ENCODE measurements around the gene CD4. TPM values are rescaled to one million over a fixed set of nuclear protein-coding genes. Genes with fewer than 3 reads are reported as not detected.

The CD4 gene
- total and polyA plus RNA-seq, 2 of the 4 experiments (the other 2 are of a cell fraction): 5.7 to 15.0 TPM

- peaks cover 5% of the 10 kb centered on the region; the same call in 1 of the 2 replicates for H3K4me1 ChIP-seq (ENCODE audit: control insufficient read depth, insufficient read depth, low read length)
- dilution Hi-C loops (cut with HindIII; ENCODE audit: low sequenced_read_pairs, unreplicated experiment): no loop called here
- H4K5ac ChIP-seq (ENCODE audit: low read depth, low read length): no peak overlapping the region
- ATAC-seq (ENCODE audit: low read depth) (no peak), DNase-seq (no peak)
- peak overlapping the region; percentile 42; the same call in 1 of the 2 replicates for H2AK5ac ChIP-seq (ENCODE audit: low read depth, low read length)
- peaks cover 11 to 14% of the 10 kb centered on the region in 2 experiments; a peak in 2 of 4 replicates for H3K79me1 ChIP-seq (ENCODE audit: low read depth in 1 of 2, low read length in 2 of 2)
- H3K27ac ChIP-seq (ENCODE audit: insufficient read depth, low read length): no peak overlapping the region
- no peak for TF ChIP-seq USF2 (IDR thresholded peaks at IDR 0.05; ENCODE audit: low read depth, low read length)
- no peak for TF ChIP-seq FOS (IDR thresholded peaks at IDR 0.05; ENCODE audit: low read depth, low read length)
- no peak for TF ChIP-seq NFE2L2 (IDR thresholded peaks at IDR 0.05; ENCODE audit: low read depth, low read length)
- no peak for TF ChIP-seq BHLHE40 (IDR thresholded peaks at IDR 0.05; ENCODE audit: low read depth, low read length)
- TF ChIP-seq CTCF (conservative IDR thresholded peaks at IDR 0.05; ENCODE audit: low read depth, low read length): no peak
- H3K36me3 ChIP-seq (ENCODE audit: control insufficient read depth, insufficient read depth, low read length): no peaks in the 10 kb centered on the region
- no peak overlapping the region for H3K4me3 ChIP-seq (ENCODE audit: insufficient read depth, low read depth, low read length)
- intact Hi-C loops (cut with micrococcal nuclease): no loop called here
- no peak overlapping the region for H2BK20ac ChIP-seq (ENCODE audit: low read depth, low read length)
- no peak overlapping the region for H4K8ac ChIP-seq (ENCODE audit: low read depth in 2 of 2, low read length in 2 of 2)
- peak overlapping the region; percentile 57; the same call in 1 of the 2 replicates for H4K91ac ChIP-seq (ENCODE audit: insufficient read depth, low read depth, low read length)
- peak overlapping the region; percentile 81 for H2AK9ac ChIP-seq (replicated peaks; ENCODE audit: low read depth, low read length, poor library complexity)
- peak overlapping the region; percentile 33; the same call in 1 of the 2 replicates for H3K4ac ChIP-seq (ENCODE audit: low read depth, low read length)
- no peaks in the 10 kb centered on the region for H3K27me3 ChIP-seq (ENCODE audit: control insufficient read depth, insufficient read depth, low read length)
- H3K56ac ChIP-seq (ENCODE audit: extremely low read depth, insufficient read depth, low read length): no peak overlapping the region
- peaks cover 11% of the 10 kb centered on the region for H3K9me1 ChIP-seq (ENCODE audit: insufficient read depth, low read length)
- no peaks in the 10 kb centered on the region for H4K20me1 ChIP-seq (ENCODE audit: insufficient read depth, low read length)
- in situ Hi-C loops (cut with MboI; ENCODE audit: low sequenced_read_pairs): no loop called here
- no peaks in the 10 kb centered on the region for H3K9me3 ChIP-seq (ENCODE audit: control insufficient read depth, insufficient read depth, low read length)
- no peak overlapping the region for H2BK5ac ChIP-seq (ENCODE audit: low read depth, low read length, poor library complexity, severe bottlenecking)
- peak overlapping the region; percentile 5; the same call in 1 of the 2 replicates for H3K23ac ChIP-seq (ENCODE audit: low read depth, low read length)
- CTCF ChIA-PET: interaction anchor here (0.5 to 0.6 kb wide), 2 partner anchors 94 to 294 kb away, joined by 3 read pairs; no protein-coding TSS in a partner anchor
- no peak overlapping the region for H2BK15ac ChIP-seq (ENCODE audit: low read depth, low read length)
- peak overlapping the region; percentile 0 for H2AFZ ChIP-seq (replicated peaks; ENCODE audit: low read length, poor library complexity)
- POLR2A ChIA-PET (ENCODE audit: unreplicated experiment): no interaction called here
- H2BK120ac ChIP-seq (ENCODE audit: low read depth, low read length): no peak overlapping the region
- no peak overlapping the region for H3K9ac ChIP-seq (ENCODE audit: low read depth, low read length)
- WGBS, 2 experiments (ENCODE audit: extremely low coverage in 2 of 2, insufficient read length in 1 of 2): 53% methylated on average over 5 of the region's 9 CpGs; no CpG with 5 or more reads in 1 of the 2 experiments
- no TSS peak for BruUV-seq (replicated peaks)
- no peak overlapping the region for H3K4me2 ChIP-seq (ENCODE audit: low read depth, low read length)
- H3K14ac ChIP-seq (replicated peaks; ENCODE audit: low read depth, low read length): 0 out of 2 replicates have a peak overlapping the region, but pooled peaks have one; percentile 4
- H3K18ac ChIP-seq (ENCODE audit: low read depth, low read length): no peak overlapping the region
Observed at GRCh38 chr12:6758506-6759095, 30.7 kb upstream of the CD4 start.
